Activated T-cell treated with anti-CD3 and anti-CD28 coated beads, Interleukin-2, amount 50 U/mL, for 72 hours (primary cell): ENCODE measurements around the gene UTP18. TPM values are rescaled to one million over a fixed set of nuclear protein-coding genes. Genes with fewer than 3 reads are reported as not detected.
"Not testable (repeated sequence)": the region's sequence is repeated elsewhere in the genome, so short reads cannot be mapped to it uniquely, and the experiment has no call there.

Source experiments
- ATAC-seq, 2 donors: fragments of 150-1000 bp; cut with Tn5 transposase; replicated peaks in 1 of 2; 2 replicates each; pipeline ENCODE4 v1.10.0; 2021; ENCODE audit warnings: moderate library complexity in 2 of 2, mild to moderate bottlenecking in 1 of 2
- DNase-seq, 2 donors: peaks; one replicate each; pipeline ENCODE4 v3.0.0; 2021 to 2022; ENCODE audit warnings: mixed read lengths in 1 of 2
- H3K27ac Mint-ChIP-seq: one replicate; pipeline ENCODE4 v1.8.0; 2022; ENCODE audit warnings: mild to moderate bottlenecking, moderate library complexity, mixed read lengths
- H3K27me3 Mint-ChIP-seq: one replicate; pipeline ENCODE4 v1.8.0; 2022; ENCODE audit warnings: low read depth, mixed read lengths
- H3K36me3 Mint-ChIP-seq, 2 donors: one replicate each; pipeline ENCODE4 v1.8.0; 2022; ENCODE audit warnings: mixed read lengths in 2 of 2, mild to moderate bottlenecking in 1 of 2; ENCODE audit not compliant: insufficient read depth in 2 of 2
- H3K4me1 Mint-ChIP-seq: one replicate; pipeline ENCODE4 v1.8.0; 2022; ENCODE audit warnings: low read depth, mixed read lengths
- H3K4me3 Mint-ChIP-seq, 2 donors: one replicate each; pipeline ENCODE4 v1.8.0; 2022; ENCODE audit warnings: mild to moderate bottlenecking in 2 of 2, mixed read lengths in 2 of 2, moderate library complexity in 2 of 2
- H3K9me3 Mint-ChIP-seq, 2 donors: one replicate each; pipeline ENCODE4 v1.8.0; 2022; ENCODE audit warnings: mixed read lengths in 2 of 2
- total RNA-seq, 2 donors: library from RNA; stranded (reverse); gene quantifications; one replicate each; pipeline ENCODE4 v1.2.3, GENCODE V29; 2022

UTP18 gene
- total RNA-seq, 2 donors from 2014 or later, result 47.4 to 58.3 TPM

GRCh38 chr17:51319186-51319585 is 58.8 kb downstream of the UTP18 start:
- DNase-seq (no peak), ATAC-seq (no peak)
- H3K9me3 Mint-ChIP-seq, result peaks cover 6 to 9% of the 10 kb centered on the region in 2 donors
- H3K4me1 Mint-ChIP-seq, result no peaks in the 10 kb centered on the region
- H3K27me3 Mint-ChIP-seq, result no peaks in the 10 kb centered on the region
- no peak overlapping the region for H3K27ac Mint-ChIP-seq
- H3K36me3 Mint-ChIP-seq, result peaks cover 9 to 14% of the 10 kb centered on the region in 2 donors
- H3K4me3 Mint-ChIP-seq, result no peak overlapping the region

- DNase-seq (no peak), ATAC-seq (peak; percentile 52 to 53)
- Mint-ChIP-seq H3K4me3 (no peak overlapping the region), H3K27ac (no peak overlapping the region), H3K36me3 (peaks cover 6 to 11% of the 10 kb centered on the region in 2 donors), H3K4me1 (no peaks in the 10 kb centered on the region), H3K27me3 (no peaks in the 10 kb centered on the region), H3K9me3 (peaks cover 6% of the 10 kb centered on the region in 2 donors)
These were observed 62.2 kb downstream of the UTP18 start for GRCh38 chr17:51322390-51323029.

- H3K4me3 Mint-ChIP-seq, result no peak overlapping the region
These were observed 65.1 kb downstream of the UTP18 start for GRCh38 chr17:51325471-51325870.

GRCh38 chr17:51330861-51331503 is 70.6 kb downstream of the UTP18 start:
- not testable (repeated sequence) for ATAC-seq, H3K27me3 Mint-ChIP-seq, H3K27ac Mint-ChIP-seq, DNase-seq, H3K4me1 Mint-ChIP-seq, H3K4me3 Mint-ChIP-seq, H3K9me3 Mint-ChIP-seq, H3K36me3 Mint-ChIP-seq

More at GRCh38 chr17:51325471-51325870, 65.1 kb downstream of the UTP18 start:
- Mint-ChIP-seq H3K27ac (no peak overlapping the region), H3K4me1 (no peaks in the 10 kb centered on the region), H3K36me3 (no peaks in the 10 kb centered on the region), H3K9me3 (peaks cover 0 to 2% of the 10 kb centered on the region in 2 donors), H3K27me3 (peaks cover 8% of the 10 kb centered on the region)
- DNase-seq (no peak), ATAC-seq (no peak)

GRCh38 chr17:51335006-51335590 is 74.8 kb downstream of the UTP18 start:
- Mint-ChIP-seq H3K4me3 (no peak overlapping the region), H3K27ac (no peak overlapping the region), H3K36me3 (no peaks in the 10 kb centered on the region), H3K4me1 (no peaks in the 10 kb centered on the region), H3K27me3 (no peaks in the 10 kb centered on the region), H3K9me3 (no peaks in the 10 kb centered on the region)
- ATAC-seq (no peak), DNase-seq (no peak)

GRCh38 chr17:51335883-51336822 is 75.8 kb downstream of the UTP18 start:
- Mint-ChIP-seq H3K9me3 (no peaks in the 10 kb centered on the region), H3K4me3 (no peak overlapping the region), H3K4me1 (no peaks in the 10 kb centered on the region), H3K27ac (no peak overlapping the region), H3K27me3 (no peaks in the 10 kb centered on the region), H3K36me3 (no peaks in the 10 kb centered on the region)
- DNase-seq (no peak), ATAC-seq (no peak)

- Mint-ChIP-seq H3K4me3 (no peak overlapping the region), H3K27ac (no peak overlapping the region), H3K4me1 (no peaks in the 10 kb centered on the region), H3K27me3 (no peaks in the 10 kb centered on the region), H3K36me3 (no peaks in the 10 kb centered on the region), H3K9me3 (no peaks in the 10 kb centered on the region)
- no peak for DNase-seq
- no peak for ATAC-seq
These were observed 81.1 kb downstream of the UTP18 start for GRCh38 chr17:51341457-51341856.

- no peaks in the 10 kb centered on the region for H3K4me1 Mint-ChIP-seq
- no peaks in the 10 kb centered on the region for H3K27me3 Mint-ChIP-seq
- DNase-seq, result no peak
- no peak for ATAC-seq
- no peaks in the 10 kb centered on the region for H3K36me3 Mint-ChIP-seq
- H3K4me3 Mint-ChIP-seq, result no peak overlapping the region
- no peak overlapping the region for H3K27ac Mint-ChIP-seq
- H3K9me3 Mint-ChIP-seq, result no peaks in the 10 kb centered on the region
These were observed 81.9 kb downstream of the UTP18 start for GRCh38 chr17:51342257-51342656.

GRCh38 chr17:51344532-51344931 is 84.2 kb downstream of the UTP18 start:
- no peak for ATAC-seq
- Mint-ChIP-seq H3K27ac (no peak overlapping the region), H3K9me3 (no peaks in the 10 kb centered on the region), H3K4me3 (no peak overlapping the region), H3K36me3 (no peaks in the 10 kb centered on the region), H3K27me3 (no peaks in the 10 kb centered on the region), H3K4me1 (no peaks in the 10 kb centered on the region)
- no peak for DNase-seq

- DNase-seq (no peak), ATAC-seq (no peak)
- H3K4me3 Mint-ChIP-seq, result no peak overlapping the region
- no peaks in the 10 kb centered on the region for H3K4me1 Mint-ChIP-seq
- peaks cover 5% of the 10 kb centered on the region for H3K27me3 Mint-ChIP-seq
- H3K9me3 Mint-ChIP-seq, result no peaks in the 10 kb centered on the region
- no peaks in the 10 kb centered on the region for H3K36me3 Mint-ChIP-seq
- no peak overlapping the region for H3K27ac Mint-ChIP-seq
These were observed 86.1 kb downstream of the UTP18 start for GRCh38 chr17:51346218-51346982.
